ENCODE measurements around the gene MAD1L1.
"Not testable (repeated sequence)": the region's sequence is repeated elsewhere in the genome, so short reads cannot be mapped to it uniquely, and the experiment has no call there.

MAD1L1 gene

GRCh38 chr7:2048006-2048405 lies 184.7 kb downstream of the MAD1L1 start:
- no peak for DNase-seq (ENCODE audit: low read depth, low spot score)

- no peak for DNase-seq (ENCODE audit: low read depth, low spot score)
These were observed 185.9 kb downstream of the MAD1L1 start for GRCh38 chr7:2046581-2047565.

GRCh38 chr7:2045559-2046405 lies 187.0 kb downstream of the MAD1L1 start:
- DNase-seq (ENCODE audit: low read depth, low spot score): no peak

GRCh38 chr7:2044883-2045471 lies 187.8 kb downstream of the MAD1L1 start:
- no peak for DNase-seq (ENCODE audit: low read depth, low spot score)

- no peak for DNase-seq (ENCODE audit: low read depth, low spot score)
These were observed 188.3 kb downstream of the MAD1L1 start for GRCh38 chr7:2044311-2044882.

- DNase-seq (ENCODE audit: low read depth, low spot score): no peak
These were observed 189.3 kb downstream of the MAD1L1 start for GRCh38 chr7:2043316-2044039.

- DNase-seq (ENCODE audit: low read depth, low spot score): no peak
These were observed 190.1 kb downstream of the MAD1L1 start for GRCh38 chr7:2042650-2043049.

GRCh38 chr7:2041496-2042367 lies 191.0 kb downstream of the MAD1L1 start:
- no peak for DNase-seq (ENCODE audit: low read depth, low spot score)

GRCh38 chr7:2040893-2041270 lies 191.9 kb downstream of the MAD1L1 start:
- no peak for DNase-seq (ENCODE audit: low read depth, low spot score)

- no peak for DNase-seq (ENCODE audit: low read depth, low spot score)
These were observed 192.4 kb downstream of the MAD1L1 start for GRCh38 chr7:2040201-2040892.

- DNase-seq (ENCODE audit: low read depth, low spot score): no peak
These were observed 193.6 kb downstream of the MAD1L1 start for GRCh38 chr7:2038931-2039728.

GRCh38 chr7:2037808-2038522 lies 194.8 kb downstream of the MAD1L1 start:
- DNase-seq (ENCODE audit: low read depth, low spot score): no peak

GRCh38 chr7:2037301-2037807 lies 195.4 kb downstream of the MAD1L1 start:
- DNase-seq (ENCODE audit: low read depth, low spot score): no peak

- DNase-seq (ENCODE audit: low read depth, low spot score): no peak
These were observed 196.0 kb downstream of the MAD1L1 start for GRCh38 chr7:2036786-2037185.

GRCh38 chr7:2036201-2036600 lies 196.5 kb downstream of the MAD1L1 start:
- DNase-seq (ENCODE audit: low read depth, low spot score): not testable (repeated sequence)

- no peak for DNase-seq (ENCODE audit: low read depth, low spot score)
These were observed 198.2 kb downstream of the MAD1L1 start for GRCh38 chr7:2034291-2035201.
